ENCODE data around the gene THRB.
"Not testable (repeated sequence)": the region's sequence is repeated elsewhere in the genome, so short reads cannot be mapped to it uniquely, and the experiment has no call there.

THRB gene

GRCh38 chr3:24400015-24400414, 94.6 kb downstream of the THRB start:
- no peak for DNase-seq

GRCh38 chr3:24399614-24400013, 95.0 kb downstream of the THRB start:
- DNase-seq = no peak

GRCh38 chr3:24398712-24399111, 95.9 kb downstream of the THRB start:
- not testable (repeated sequence) for DNase-seq

GRCh38 chr3:24396338-24396737, 98.3 kb downstream of the THRB start:
- no peak for DNase-seq

GRCh38 chr3:24394754-24395153, 99.9 kb downstream of the THRB start:
- DNase-seq = no peak

GRCh38 chr3:24393316-24393715, 101.3 kb downstream of the THRB start:
- no peak for DNase-seq

- DNase-seq = no peak
Measured at GRCh38 chr3:24390169-24391130, 104.2 kb downstream of the THRB start.

GRCh38 chr3:24389108-24390090, 105.3 kb downstream of the THRB start:
- DNase-seq = no peak

GRCh38 chr3:24388611-24389010, 106.0 kb downstream of the THRB start:
- no peak for DNase-seq

GRCh38 chr3:24388159-24388558, 106.5 kb downstream of the THRB start:
- no peak for DNase-seq

GRCh38 chr3:24387493-24387892, 107.2 kb downstream of the THRB start:
- no peak for DNase-seq

- no peak for DNase-seq
Measured at GRCh38 chr3:24387000-24387399, 107.7 kb downstream of the THRB start.

GRCh38 chr3:24386458-24386857, 108.2 kb downstream of the THRB start:
- no peak for DNase-seq

- DNase-seq = no peak
Measured at GRCh38 chr3:24385012-24385615, 109.5 kb downstream of the THRB start.

GRCh38 chr3:24382647-24383046, 112.0 kb downstream of the THRB start:
- DNase-seq = no peak

GRCh38 chr3:24379936-24380335, 114.7 kb downstream of the THRB start:
- DNase-seq = no peak

GRCh38 chr3:24378313-24378712, 116.3 kb downstream of the THRB start:
- no peak for DNase-seq

- no peak for DNase-seq
Measured at GRCh38 chr3:24377218-24377993, 117.2 kb downstream of the THRB start.

GRCh38 chr3:24375947-24376384, 118.7 kb downstream of the THRB start:
- no peak for DNase-seq

- no peak for DNase-seq
Measured at GRCh38 chr3:24374801-24375200, 119.8 kb downstream of the THRB start.

- DNase-seq = no peak
Measured at GRCh38 chr3:24373198-24373959, 121.3 kb downstream of the THRB start.

All from retina (tissue), 1 donor.